ENCODE data around the gene SRA1. TPM values are rescaled to one million over a fixed set of nuclear protein-coding genes. Genes with fewer than 3 reads are reported as not detected.

Gene SRA1
- total and polyA plus RNA-seq, 9 of the 15 experiments (the other 6 are each of a cell fraction or from before 2014, with no cell fraction given): 24.1 to 47.4 (median 41.3) TPM

- TF ChIP-seq GATAD2A (IDR thresholded peaks at IDR 0.05) (no peak), DNMT1 (IDR thresholded peaks at IDR 0.05) (no peak), ESRRB (CRISPR knock-in tag; IDR thresholded peaks at IDR 0.05; ENCODE audit: borderline replicate concordance) (no peak), ZNF699 (CRISPR knock-in tag; IDR thresholded peaks at IDR 0.05; ENCODE audit: insufficient replicate concordance) (no peak), DACH1 (IDR thresholded peaks at IDR 0.05; ENCODE audit: partially characterized antibody) (no peak), HNRNPH1 (optimal IDR thresholded peaks at IDR 0.05; ENCODE audit: low read depth, low read length) (no peak), ZNF134 (CRISPR knock-in tag; conservative IDR thresholded peaks at IDR 0.05) (no peak), ZNF398 (CRISPR knock-in tag; IDR thresholded peaks at IDR 0.05) (no peak), FOXK2 (conservative IDR thresholded peaks at IDR 0.05 in 1 of 2, IDR thresholded peaks at IDR 0.05 in 1 of 2; ENCODE audit: low read depth in 2 of 2) (no peak; a peak in 1 of 4 replicates), KLF13 (tag; IDR thresholded peaks at IDR 0.05; ENCODE audit: borderline replicate concordance, low read depth) (no peak), POLR2B (IDR thresholded peaks at IDR 0.05; ENCODE audit: low read depth, partially characterized antibody) (peak; percentile 94), HNRNPLL (IDR thresholded peaks at IDR 0.05; ENCODE audit: low read depth, low read length, poor library complexity, severe bottlenecking) (peak; percentile 63), SNIP1 (IDR thresholded peaks at IDR 0.05; ENCODE audit: low read depth) (no peak), NFIX (CRISPR knock-in tag; IDR thresholded peaks at IDR 0.05; ENCODE audit: low read depth) (no peak), CBX2 (IDR thresholded peaks at IDR 0.05; ENCODE audit: insufficient read depth, low read length, poor library complexity, severe bottlenecking) (no peak), XRCC3 (IDR thresholded peaks at IDR 0.05) (no peak), ZNF584 (CRISPR knock-in tag; IDR thresholded peaks at IDR 0.05; ENCODE audit: low read depth) (0 out of 2 replicates have a peak, but pooled peaks have one; percentile 48), ZFP91 (CRISPR knock-in tag; IDR thresholded peaks at IDR 0.05) (no peak), ZBTB8A (IDR thresholded peaks at IDR 0.05; ENCODE audit: partially characterized antibody) (no peak), SNAPC5 (CRISPR knock-in tag; IDR thresholded peaks at IDR 0.05) (no peak), FUS (optimal IDR thresholded peaks at IDR 0.05; ENCODE audit: low read depth, low read length) (no peak), FOXP4 (CRISPR knock-in tag; IDR thresholded peaks at IDR 0.05; ENCODE audit: borderline replicate concordance) (0 out of 2 replicates have a peak, but pooled peaks have one; percentile 51)
These were observed at the start of gene SRA1 (continued) for GRCh38 chr5:140557136-140557805.
